Activated CD8-positive, alpha-beta memory T cell treated with anti-CD3 and anti-CD28 coated beads, Interleukin-2, amount 50 U/mL, for 1 hour (primary cell): Measurements from ENCODE around the gene FASTKD2.
A peak's percentile ranks its signal among the peaks of the same experiment; 100 is the strongest.

Experiments
- DNase-seq: peaks from one replicate; pipeline ENCODE4 v3.0.0-alpha.2; 2020; ENCODE audit errors: extremely low read depth

Gene FASTKD2

DNA sequence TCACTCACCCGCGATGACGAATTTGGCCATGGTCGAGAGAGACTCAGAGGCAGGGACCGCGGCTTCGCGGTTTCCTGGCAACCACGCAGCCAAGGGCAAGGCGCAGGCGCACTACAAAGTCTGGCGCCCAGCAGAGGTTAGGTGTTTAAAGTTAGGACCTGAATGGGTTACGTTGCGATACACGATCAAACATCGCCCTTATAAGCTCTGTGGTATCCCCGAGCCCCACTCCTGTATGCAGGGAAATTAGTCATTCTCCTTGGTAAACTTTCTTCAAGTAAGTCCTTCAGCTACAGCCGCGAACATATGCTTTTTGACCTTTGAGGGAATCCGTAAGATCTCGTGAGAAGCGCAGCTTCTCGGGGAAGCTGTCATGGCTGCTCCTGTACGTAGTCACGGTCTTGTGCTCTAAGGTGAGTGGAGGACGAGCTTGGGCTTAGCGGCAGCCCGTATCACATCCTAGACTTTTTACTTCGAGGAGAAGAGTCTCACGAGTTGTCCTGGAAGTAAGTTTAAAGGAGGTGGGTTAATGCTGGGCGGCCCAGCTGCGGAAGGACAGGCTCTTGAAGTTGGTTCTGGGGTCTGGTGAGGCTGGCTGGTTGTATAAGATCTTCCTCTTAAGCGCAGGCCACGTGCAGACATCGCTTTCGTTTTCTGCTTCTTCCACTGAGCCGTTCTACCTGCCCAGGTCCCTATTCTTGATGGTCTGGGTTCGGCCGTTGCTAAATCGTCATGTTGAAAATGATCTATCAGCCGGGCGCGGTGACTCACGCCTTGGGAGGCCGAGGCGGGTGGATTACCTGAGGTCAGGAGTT, at the start of gene FASTKD2, which contains the start of gene MDH1B:
Gene FASTKD2 (plus strand): TSS at position 365 of the 815 bp plus-strand sequence. CDS start 1,088 bp downstream, outside the sequence.
Gene MDH1B (minus strand): TSS at position 87 of the 815 bp plus-strand sequence. CDS start 57 bp downstream, at position 30.
- peak; percentile 68 for DNase-seq

DNA sequence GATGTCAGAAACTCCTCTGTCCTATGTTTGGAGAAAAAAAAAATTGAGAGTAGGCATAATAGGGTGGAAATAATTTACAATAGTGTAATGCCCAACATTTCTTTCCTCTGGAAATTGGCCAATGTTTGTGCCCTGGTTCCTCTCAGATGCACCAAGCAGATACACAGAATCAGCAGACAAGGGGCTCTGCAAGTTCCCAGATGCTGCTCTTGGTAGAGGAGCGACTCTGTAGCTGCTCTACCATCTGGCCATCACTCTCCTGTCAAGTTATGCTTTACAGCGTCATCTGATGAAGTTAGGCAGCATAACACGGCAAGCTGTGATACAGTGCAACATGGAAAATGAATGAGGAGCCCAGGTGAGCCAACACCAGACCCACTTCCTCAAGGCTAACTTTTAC, 48.8 kb upstream of the FASTKD2 start:
- DNase-seq, result no peak

- no peak for DNase-seq
These were observed 47.1 kb upstream of the FASTKD2 start, which contains the start of gene DYTN for GRCh38 chr2:206718296-206718695. Gene DYTN, minus strand, starts transcription at chr2:206718396. Its CDS starts 117 bp downstream, at chr2:206718279.

DNA sequence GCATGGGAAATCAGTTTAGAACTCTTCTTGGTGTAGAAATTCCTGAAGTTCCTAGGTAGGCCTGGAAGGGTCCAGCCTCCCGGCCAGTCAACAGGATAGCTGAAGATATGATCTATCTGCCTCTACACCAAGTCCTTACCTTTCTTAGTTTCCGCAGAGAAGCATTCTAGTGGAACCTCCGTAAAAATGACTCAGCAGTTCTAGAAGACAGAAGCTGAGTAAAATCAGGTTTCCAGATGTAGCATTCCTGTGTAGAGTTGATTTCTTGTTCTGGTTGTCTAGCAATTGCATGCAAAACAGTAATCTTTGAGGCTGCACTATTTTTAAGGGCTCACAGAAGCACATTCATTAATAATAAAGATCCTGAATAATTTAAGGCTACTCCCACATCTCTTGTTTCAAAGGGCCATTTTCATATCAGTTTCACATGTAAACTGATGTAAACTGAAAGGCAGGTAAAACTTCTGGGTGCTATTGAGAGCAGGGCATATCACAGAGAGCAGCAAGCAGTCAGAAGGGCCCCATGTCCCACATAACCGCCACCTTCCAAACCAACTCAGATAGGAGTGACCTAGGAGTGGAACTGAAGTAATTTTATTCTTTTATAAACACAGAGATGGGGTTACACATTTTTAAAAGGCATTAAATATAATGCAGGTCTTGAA, 44.0 kb upstream of the FASTKD2 start:
- no peak for DNase-seq

DNA sequence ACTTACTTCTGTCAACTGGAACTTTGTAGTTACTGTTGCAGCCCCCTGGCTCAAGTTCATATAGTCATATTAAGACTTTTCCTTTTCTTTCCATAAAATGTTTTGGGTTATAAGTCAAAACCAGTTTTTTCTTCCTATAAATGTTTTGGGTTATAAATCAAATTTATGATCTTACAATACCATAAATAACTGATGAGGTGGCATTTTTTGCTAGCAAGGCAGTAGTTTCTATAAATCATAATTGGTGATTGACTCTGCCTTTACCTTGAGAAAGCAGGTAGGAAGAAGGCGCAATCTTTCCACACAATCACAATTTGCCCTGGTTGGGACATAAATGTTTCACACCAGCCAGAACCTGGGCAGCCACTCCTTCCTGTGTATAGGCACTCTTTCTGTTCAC, 42.1 kb upstream of the FASTKD2 start:
- no peak for DNase-seq

GRCh38 chr2:206727287-206727686, 38.1 kb upstream of the FASTKD2 start:
- DNase-seq, result no peak

DNA sequence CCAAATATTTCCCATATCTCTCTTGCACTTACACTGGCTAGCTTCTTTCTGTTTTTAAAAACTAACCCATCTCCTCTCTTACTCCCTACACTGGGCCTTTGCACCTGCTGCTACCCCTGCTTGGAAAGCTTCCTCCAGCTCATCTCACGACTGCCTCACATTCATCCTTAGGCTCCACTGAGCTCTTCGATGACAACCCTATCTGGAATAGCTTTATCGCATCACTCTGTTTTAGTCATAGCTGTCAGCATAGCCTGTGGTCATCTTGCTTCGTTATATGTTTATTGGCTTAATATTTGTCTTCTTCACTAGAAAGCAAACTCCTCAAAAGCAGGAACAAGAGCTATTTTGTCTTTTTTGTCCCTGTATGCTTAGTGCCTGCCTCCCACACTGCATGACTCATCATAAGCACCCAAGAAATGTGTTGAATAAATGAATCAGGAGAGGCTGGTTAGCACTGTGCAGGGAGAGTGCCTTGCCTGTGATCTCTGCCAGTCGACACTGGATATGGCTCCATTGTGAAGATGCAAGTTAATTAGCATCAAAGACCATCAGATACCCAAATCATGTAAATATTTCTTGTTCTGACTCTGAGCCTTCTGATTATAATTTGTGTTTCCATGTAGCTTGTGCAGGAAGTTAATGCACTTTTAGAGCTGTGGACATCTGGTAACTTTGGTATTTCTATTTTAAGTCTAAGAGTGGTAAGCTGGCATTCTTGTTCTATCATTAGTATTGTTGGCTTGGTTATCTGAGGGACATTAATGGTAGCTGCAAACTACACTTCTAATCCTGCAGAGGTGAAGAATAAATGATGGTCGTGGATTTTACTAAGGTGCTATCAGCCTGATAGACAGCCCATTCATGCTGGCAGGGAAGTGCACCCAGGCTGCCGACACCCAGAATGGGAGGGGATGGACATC, 36.9 kb upstream of the FASTKD2 start:
- DNase-seq, result no peak

- DNase-seq, result no peak
These were observed 32.1 kb upstream of the FASTKD2 start for GRCh38 chr2:206733341-206733740.

DNA sequence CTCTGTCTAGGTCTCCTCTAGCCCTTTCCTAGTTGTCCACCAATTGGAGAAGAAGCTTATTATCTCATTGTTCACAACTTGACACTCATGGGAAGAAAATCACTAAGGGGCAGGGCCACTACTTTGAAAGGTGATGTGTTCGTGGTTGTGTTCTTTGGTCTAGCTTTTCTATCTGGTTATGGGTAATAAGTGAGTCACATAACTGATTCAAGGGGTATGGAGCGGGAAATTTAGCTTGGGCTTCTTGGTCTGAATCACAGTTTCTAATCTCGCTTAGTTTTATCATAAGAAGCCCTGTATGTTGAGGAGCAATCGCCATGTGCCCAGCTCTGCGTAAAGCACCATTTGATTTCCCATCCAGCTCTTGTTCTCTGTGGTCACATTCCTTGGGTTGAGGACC, 28.5 kb upstream of the FASTKD2 start:
- DNase-seq, result no peak

- DNase-seq, result no peak
These were observed 26.1 kb upstream of the FASTKD2 start for GRCh38 chr2:206739271-206739670.

- no peak for DNase-seq
These were observed 24.6 kb upstream of the FASTKD2 start for GRCh38 chr2:206740800-206741199.

- DNase-seq, result no peak
These were observed 8.6 kb upstream of the FASTKD2 start for GRCh38 chr2:206756816-206757215.

- no peak for DNase-seq
These were observed 649 bp upstream of the FASTKD2 start for GRCh38 chr2:206764673-206765241.

- DNase-seq, result no peak
These were observed 888 bp downstream of the FASTKD2 start for GRCh38 chr2:206766057-206766930.

GRCh38 chr2:206774871-206775270, 9.5 kb downstream of the FASTKD2 start:
- DNase-seq, result no peak

DNA sequence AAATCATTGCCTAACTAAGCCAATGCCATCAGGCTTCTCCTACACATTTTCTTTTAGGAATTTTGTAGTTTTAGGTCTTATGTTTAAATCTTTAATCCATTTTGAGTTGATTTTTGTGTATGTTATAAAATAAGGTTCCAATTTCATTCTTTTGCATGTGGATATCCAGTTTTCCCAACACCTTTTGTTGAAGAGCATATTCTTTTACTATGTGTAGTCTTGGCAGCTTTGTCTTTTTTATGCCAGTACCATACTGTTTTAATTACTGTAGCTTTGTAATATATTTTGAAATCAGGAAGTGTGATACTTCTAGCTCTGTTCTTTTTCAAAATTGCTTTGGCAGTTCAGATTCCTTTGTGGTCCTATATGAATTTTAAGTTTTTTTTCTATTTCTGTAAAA, 11.0 kb downstream of the FASTKD2 start:
- DNase-seq, result no peak

GRCh38 chr2:206780671-206781070, 15.3 kb downstream of the FASTKD2 start:
- DNase-seq, result no peak

- DNase-seq, result no peak
These were observed 18.3 kb downstream of the FASTKD2 start for GRCh38 chr2:206783718-206784117.

- no peak for DNase-seq
These were observed 19.4 kb downstream of the FASTKD2 start for GRCh38 chr2:206784559-206785353.
